Tongue (tissue), 1 donor: ENCODE measurements around the gene RPAIN. TPM values are rescaled to one million over a fixed set of nuclear protein-coding genes. Genes with fewer than 3 reads are reported as not detected.

Experiments used
- total RNA-seq: library from RNA; depleted of rRNA; stranded (reverse); fragments of >200 nt; gene quantifications from one replicate; pipeline ENCODE4 v1.2.3, GENCODE V29; 2014

The RPAIN gene
- total RNA-seq, 1 donor from 2014 or later, result 39.3 TPM

Other genes starting within 250 kb of the RPAIN start
- gene ZNF594, start 228.3 kb upstream of the RPAIN start, total RNA-seq, result 27.7 TPM
- gene SCIMP, start 185.3 kb upstream of the RPAIN start, total RNA-seq, result not detected
- 71.2 TPM for gene RABEP1, start 137.9 kb upstream of the RPAIN start, total RNA-seq
- 94.0 TPM for gene NUP88, start 520 bp upstream of the RPAIN start, total RNA-seq
- gene C1QBP, start 19.0 kb downstream of the RPAIN start, total RNA-seq, result 108 TPM
- 11.6 TPM for gene DHX33, start 48.8 kb downstream of the RPAIN start, total RNA-seq
- gene DERL2, start 66.0 kb downstream of the RPAIN start, total RNA-seq, result 23.9 TPM
- gene MIS12, start 66.4 kb downstream of the RPAIN start, total RNA-seq, result 68.2 TPM
- gene NLRP1, start 164.3 kb downstream of the RPAIN start, total RNA-seq, result 101 TPM